ENCODE results near the gene COL8A1.

The COL8A1 gene

DNA sequence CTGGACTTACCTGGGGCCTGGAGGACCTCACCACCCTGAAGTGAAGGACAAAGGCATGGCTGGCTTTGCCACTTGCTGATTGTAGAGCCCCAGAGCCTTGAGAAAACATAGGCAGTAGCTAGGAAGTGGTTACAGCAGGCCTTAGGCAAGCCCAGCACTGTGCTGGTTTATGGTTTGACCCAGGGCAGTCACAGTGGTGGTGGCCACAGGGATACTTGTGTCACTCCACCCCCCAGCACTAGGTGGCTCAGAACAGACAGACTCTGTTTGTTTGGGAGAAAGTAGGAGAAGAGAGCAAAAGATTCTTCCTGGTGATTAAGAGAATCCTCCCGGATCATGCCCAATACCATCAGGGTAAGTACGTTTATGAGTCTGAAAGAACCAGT lies 13.2 kb upstream of the COL8A1 start:
- ATAC-seq: no peak
- TF ChIP-seq GLIS3 (CRISPR knock-in tag; IDR thresholded peaks at IDR 0.05): no peak
- TF ChIP-seq ZNF8 (CRISPR knock-in tag; IDR thresholded peaks at IDR 0.05): no peak
- TF ChIP-seq BACH2 (CRISPR knock-in tag; IDR thresholded peaks at IDR 0.05; ENCODE audit: borderline replicate concordance): no peak
- TF ChIP-seq RARB (CRISPR knock-in tag; IDR thresholded peaks at IDR 0.05): no peak
- TF ChIP-seq TCF4 (CRISPR knock-in tag; IDR thresholded peaks at IDR 0.05; ENCODE audit: borderline replicate concordance): no peak

DNA sequence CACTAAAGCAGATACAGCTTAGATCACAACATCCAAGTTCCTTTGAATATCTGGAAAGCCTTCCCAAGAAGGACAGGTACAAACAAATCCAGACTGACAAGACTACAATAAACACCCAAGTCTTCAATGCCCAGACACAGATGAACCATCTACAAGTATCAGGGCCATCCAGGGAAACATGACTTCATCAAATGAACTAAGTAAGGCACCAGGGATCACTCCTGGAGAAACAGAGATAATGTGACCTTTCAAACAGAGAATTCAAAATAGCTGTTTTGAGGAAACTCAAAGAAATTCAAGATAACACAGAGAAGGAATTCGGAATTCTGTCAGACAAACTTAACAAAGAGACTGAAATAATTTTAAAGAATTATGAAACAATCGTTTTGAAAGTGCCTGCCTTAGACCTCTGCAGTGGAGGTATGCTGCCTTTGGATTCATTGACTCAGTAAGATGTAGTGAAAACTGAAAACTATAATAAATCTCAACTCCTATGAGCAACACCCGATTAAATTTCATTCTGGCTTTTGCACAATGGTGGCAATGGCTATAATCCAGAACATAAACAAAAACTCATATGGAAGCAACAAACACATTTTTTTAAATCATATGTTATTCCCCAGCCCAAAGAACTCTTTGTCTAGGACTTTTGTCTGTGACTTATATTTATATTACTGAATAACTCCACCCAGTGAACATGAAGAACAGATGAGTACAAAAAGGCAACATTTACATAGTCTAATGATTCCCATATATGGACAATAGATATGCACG lies 12.6 kb upstream of the COL8A1 start:
- peak; percentile 16; the same call in 1 of the 2 replicates for TF ChIP-seq TOX (CRISPR knock-in tag; IDR thresholded peaks at IDR 0.05; ENCODE audit: borderline replicate concordance)
- no peak for TF ChIP-seq ZNF8 (CRISPR knock-in tag; IDR thresholded peaks at IDR 0.05)
- no peak for TF ChIP-seq ISL1 (CRISPR knock-in tag; IDR thresholded peaks at IDR 0.05)
- TF ChIP-seq, protein P1, sequence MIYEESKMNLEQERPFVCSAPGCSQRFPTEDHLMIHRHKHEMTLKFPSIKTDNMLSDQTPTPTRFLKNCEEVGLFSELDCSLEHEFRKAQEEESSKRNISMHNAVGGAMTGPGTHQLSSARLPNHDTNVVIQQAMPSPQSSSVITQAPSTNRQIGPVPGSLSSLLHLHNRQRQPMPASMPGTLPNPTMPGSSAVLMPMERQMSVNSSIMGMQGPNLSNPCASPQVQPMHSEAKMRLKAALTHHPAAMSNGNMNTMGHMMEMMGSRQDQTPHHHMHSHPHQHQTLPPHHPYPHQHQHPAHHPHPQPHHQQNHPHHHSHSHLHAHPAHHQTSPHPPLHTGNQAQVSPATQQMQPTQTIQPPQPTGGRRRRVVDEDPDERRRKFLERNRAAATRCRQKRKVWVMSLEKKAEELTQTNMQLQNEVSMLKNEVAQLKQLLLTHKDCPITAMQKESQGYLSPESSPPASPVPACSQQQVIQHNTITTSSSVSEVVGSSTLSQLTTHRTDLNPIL (CRISPR knock-in tag; IDR thresholded peaks at IDR 0.05; ENCODE audit: low read depth): no peak
- peak; percentile 63 for ATAC-seq

DNA sequence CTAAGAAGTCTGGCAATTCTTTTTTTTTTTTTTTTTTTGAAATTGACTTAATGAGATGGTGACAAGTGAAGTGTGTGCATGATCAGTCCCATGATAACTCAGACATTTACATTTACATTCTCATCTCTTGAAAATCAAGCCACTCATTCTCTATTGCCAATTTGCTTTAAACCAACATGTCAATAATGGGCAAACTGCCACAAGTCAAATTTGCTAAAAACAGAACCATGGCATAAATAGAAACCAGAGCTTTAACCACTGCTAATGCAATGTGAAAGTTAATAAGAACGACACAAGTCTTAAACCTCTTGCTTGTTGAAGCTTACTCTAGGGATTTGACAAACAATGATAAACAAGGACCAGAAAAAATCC lies 12.0 kb upstream of the COL8A1 start:
- no peak for TF ChIP-seq RARB (CRISPR knock-in tag; IDR thresholded peaks at IDR 0.05)
- no peak for ATAC-seq

DNA sequence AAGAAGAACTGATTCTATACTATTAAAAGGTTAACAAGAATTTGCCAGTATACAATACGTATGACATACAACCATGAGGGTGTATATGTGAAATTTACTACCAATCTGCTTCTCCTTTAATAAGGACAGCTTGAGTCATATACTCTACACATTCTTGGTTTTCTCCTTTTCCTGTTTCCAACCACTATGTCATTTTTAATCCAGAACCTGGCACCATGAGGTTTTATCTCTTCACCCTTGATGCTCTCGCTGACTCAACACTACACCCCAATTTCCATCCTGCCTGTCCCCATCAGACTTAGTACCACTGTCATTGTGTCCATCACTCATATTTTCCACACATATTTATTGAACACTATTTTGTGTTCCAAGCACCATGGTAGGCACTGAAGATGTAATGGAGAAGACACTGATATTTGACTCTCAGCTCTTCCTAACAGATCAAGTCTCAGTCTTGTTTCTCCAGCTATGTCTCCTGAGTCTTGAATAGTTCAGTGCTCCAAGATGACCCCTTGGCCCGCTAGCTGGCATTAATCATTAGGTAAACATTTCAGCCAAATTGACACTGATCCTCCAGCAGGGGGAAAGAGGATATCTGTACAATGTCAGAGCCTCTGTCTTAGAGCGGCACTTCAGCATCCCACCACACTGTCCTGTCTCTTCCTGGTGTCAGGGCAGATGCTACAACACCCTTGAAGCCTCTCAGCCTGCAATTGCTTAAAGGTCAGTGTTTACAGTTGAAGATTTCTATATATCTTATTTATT lies 11.2 kb upstream of the COL8A1 start:
- TF ChIP-seq RARB (CRISPR knock-in tag; IDR thresholded peaks at IDR 0.05) (no peak), TCF4 (CRISPR knock-in tag; IDR thresholded peaks at IDR 0.05; ENCODE audit: borderline replicate concordance) (no peak), CSDC2 (CRISPR knock-in tag; IDR thresholded peaks at IDR 0.05) (no peak), OSR1 (CRISPR knock-in tag; IDR thresholded peaks at IDR 0.05) (no peak), ISL1 (CRISPR knock-in tag; IDR thresholded peaks at IDR 0.05) (no peak), ZFP30 (CRISPR knock-in tag; IDR thresholded peaks at IDR 0.05) (no peak), ZNF8 (CRISPR knock-in tag; IDR thresholded peaks at IDR 0.05) (no peak), PPARA (CRISPR knock-in tag; IDR thresholded peaks at IDR 0.05; ENCODE audit: borderline replicate concordance) (no peak)
- TF ChIP-seq, protein P2, sequence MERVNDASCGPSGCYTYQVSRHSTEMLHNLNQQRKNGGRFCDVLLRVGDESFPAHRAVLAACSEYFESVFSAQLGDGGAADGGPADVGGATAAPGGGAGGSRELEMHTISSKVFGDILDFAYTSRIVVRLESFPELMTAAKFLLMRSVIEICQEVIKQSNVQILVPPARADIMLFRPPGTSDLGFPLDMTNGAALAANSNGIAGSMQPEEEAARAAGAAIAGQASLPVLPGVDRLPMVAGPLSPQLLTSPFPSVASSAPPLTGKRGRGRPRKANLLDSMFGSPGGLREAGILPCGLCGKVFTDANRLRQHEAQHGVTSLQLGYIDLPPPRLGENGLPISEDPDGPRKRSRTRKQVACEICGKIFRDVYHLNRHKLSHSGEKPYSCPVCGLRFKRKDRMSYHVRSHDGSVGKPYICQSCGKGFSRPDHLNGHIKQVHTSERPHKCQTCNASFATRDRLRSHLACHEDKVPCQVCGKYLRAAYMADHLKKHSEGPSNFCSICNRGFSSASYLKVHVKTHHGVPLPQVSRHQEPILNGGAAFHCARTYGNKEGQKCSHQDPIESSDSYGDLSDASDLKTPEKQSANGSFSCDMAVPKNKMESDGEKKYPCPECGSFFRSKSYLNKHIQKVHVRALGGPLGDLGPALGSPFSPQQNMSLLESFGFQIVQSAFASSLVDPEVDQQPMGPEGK (CRISPR knock-in tag; IDR thresholded peaks at IDR 0.05; ENCODE audit: borderline replicate concordance): no peak
- peak; percentile 68 for ATAC-seq

DNA sequence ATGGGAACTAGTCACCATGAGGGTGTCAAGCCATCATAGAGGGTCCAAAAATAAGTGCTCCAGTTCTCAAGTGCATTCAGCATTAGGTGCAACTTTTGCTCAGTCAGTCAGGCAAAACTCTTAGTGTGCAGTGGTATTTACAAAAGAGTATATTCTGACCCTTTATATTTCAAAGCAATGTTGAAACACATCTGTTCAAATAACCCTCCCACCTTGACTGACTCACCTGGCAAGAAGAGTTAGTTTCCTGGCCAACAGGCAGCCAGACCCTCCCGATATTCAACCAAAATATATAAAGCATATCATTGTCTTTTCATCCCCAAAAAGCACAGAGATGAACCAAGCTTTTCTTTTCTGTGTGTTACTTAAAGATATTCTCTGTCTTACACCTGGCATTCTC lies 7.6 kb upstream of the COL8A1 start:
- TF ChIP-seq BACH2 (CRISPR knock-in tag; IDR thresholded peaks at IDR 0.05; ENCODE audit: borderline replicate concordance): no peak

DNA sequence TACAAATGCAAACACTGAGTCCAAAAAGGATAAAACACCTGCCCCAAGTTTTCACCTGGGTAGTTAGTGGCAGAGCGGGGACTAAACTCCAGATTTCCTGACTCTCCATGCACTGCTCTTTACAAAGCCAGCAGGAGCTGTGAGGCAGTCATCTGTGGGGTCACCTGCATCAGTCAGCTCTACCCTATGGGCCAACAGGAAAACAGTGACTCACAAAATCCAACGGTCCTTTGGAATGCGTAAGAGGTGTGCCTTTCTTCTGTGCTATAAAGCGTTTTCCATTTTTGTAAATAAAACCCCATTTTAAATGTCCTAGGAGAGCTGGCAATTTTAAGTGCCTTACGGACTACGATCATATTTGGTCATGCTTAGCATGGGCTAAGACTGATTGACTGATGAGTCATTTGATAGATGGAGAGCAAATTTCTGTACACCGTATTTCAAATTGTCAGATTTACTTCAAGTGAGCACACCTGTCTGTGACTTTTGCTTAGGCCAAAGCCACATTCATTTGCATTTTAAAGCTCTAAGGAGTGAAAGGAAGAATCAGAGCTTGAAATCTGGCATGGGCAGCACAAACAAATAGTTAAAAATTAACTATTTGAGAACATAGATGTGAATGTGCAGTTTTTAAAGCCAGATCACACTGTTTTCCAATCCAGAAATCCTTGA lies 4.4 kb upstream of the COL8A1 start:
- ATAC-seq: no peak
- TF ChIP-seq PPARA (CRISPR knock-in tag; IDR thresholded peaks at IDR 0.05; ENCODE audit: borderline replicate concordance) (no peak), TCF4 (CRISPR knock-in tag; IDR thresholded peaks at IDR 0.05; ENCODE audit: borderline replicate concordance) (no peak), ZFP30 (CRISPR knock-in tag; IDR thresholded peaks at IDR 0.05) (no peak), ZFP3 (CRISPR knock-in tag; IDR thresholded peaks at IDR 0.05) (no peak), ZNF565 (CRISPR knock-in tag; conservative IDR thresholded peaks at IDR 0.05; ENCODE audit: low read depth) (no peak), ESRRG (CRISPR knock-in tag; IDR thresholded peaks at IDR 0.05) (no peak), SNAI2 (CRISPR knock-in tag; IDR thresholded peaks at IDR 0.05) (no peak)
- TF ChIP-seq, protein P3, sequence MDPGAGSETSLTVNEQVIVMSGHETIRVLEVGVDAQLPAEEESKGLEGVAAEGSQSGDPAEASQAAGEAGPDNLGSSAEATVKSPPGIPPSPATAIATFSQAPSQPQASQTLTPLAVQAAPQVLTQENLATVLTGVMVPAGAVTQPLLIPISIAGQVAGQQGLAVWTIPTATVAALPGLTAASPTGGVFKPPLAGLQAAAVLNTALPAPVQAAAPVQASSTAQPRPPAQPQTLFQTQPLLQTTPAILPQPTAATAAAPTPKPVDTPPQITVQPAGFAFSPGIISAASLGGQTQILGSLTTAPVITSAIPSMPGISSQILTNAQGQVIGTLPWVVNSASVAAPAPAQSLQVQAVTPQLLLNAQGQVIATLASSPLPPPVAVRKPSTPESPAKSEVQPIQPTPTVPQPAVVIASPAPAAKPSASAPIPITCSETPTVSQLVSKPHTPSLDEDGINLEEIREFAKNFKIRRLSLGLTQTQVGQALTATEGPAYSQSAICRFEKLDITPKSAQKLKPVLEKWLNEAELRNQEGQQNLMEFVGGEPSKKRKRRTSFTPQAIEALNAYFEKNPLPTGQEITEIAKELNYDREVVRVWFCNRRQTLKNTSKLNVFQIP (CRISPR knock-in tag; IDR thresholded peaks at IDR 0.05; ENCODE audit: borderline replicate concordance, low read depth): no peak
- TF ChIP-seq, protein P4, sequence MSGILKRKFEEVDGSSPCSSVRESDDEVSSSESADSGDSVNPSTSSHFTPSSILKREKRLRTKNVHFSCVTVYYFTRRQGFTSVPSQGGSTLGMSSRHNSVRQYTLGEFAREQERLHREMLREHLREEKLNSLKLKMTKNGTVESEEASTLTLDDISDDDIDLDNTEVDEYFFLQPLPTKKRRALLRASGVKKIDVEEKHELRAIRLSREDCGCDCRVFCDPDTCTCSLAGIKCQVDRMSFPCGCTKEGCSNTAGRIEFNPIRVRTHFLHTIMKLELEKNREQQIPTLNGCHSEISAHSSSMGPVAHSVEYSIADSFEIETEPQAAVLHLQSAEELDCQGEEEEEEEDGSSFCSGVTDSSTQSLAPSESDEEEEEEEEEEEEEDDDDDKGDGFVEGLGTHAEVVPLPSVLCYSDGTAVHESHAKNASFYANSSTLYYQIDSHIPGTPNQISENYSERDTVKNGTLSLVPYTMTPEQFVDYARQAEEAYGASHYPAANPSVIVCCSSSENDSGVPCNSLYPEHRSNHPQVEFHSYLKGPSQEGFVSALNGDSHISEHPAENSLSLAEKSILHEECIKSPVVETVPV (CRISPR knock-in tag; IDR thresholded peaks at IDR 0.05): no peak
- TF ChIP-seq, protein P5, sequence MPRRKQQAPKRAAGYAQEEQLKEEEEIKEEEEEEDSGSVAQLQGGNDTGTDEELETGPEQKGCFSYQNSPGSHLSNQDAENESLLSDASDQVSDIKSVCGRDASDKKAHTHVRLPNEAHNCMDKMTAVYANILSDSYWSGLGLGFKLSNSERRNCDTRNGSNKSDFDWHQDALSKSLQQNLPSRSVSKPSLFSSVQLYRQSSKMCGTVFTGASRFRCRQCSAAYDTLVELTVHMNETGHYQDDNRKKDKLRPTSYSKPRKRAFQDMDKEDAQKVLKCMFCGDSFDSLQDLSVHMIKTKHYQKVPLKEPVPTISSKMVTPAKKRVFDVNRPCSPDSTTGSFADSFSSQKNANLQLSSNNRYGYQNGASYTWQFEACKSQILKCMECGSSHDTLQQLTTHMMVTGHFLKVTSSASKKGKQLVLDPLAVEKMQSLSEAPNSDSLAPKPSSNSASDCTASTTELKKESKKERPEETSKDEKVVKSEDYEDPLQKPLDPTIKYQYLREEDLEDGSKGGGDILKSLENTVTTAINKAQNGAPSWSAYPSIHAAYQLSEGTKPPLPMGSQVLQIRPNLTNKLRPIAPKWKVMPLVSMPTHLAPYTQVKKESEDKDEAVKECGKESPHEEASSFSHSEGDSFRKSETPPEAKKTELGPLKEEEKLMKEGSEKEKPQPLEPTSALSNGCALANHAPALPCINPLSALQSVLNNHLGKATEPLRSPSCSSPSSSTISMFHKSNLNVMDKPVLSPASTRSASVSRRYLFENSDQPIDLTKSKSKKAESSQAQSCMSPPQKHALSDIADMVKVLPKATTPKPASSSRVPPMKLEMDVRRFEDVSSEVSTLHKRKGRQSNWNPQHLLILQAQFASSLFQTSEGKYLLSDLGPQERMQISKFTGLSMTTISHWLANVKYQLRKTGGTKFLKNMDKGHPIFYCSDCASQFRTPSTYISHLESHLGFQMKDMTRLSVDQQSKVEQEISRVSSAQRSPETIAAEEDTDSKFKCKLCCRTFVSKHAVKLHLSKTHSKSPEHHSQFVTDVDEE (CRISPR knock-in tag; IDR thresholded peaks at IDR 0.05): no peak

More for the DNA sequence above, 7.6 kb upstream of the COL8A1 start:
- ATAC-seq: no peak

Data from SK-N-SH treated with all-trans-retinoic acid at 6 μM for 48 hours (cell line).